Vagina (tissue), 2 donors: ENCODE data around the gene GALC.

Experiments
- POLR2A ChIP-seq, 2 donors: fragments of 450-650 bp; IDR thresholded peaks; one replicate each; pipeline ENCODE4 v1.6.1; 2017; ENCODE audit warnings: antibody characterized with exemption in 2 of 2, mild to moderate bottlenecking in 2 of 2, moderate library complexity in 2 of 2
- TF ChIP-seq, protein P1 (sequence below), 3 experiments: fragments of 450-650 bp in 2 of 3; fragments of 200-600 bp in 1 of 3; sonication (generic) in 1 of 3; IDR thresholded peaks; one replicate each; pipeline ENCODE4 v1.5.1; 2017 to 2019; ENCODE audit warnings: antibody characterized with exemption in 3 of 3, mild to moderate bottlenecking in 2 of 3, moderate library complexity in 2 of 3

DNA sequence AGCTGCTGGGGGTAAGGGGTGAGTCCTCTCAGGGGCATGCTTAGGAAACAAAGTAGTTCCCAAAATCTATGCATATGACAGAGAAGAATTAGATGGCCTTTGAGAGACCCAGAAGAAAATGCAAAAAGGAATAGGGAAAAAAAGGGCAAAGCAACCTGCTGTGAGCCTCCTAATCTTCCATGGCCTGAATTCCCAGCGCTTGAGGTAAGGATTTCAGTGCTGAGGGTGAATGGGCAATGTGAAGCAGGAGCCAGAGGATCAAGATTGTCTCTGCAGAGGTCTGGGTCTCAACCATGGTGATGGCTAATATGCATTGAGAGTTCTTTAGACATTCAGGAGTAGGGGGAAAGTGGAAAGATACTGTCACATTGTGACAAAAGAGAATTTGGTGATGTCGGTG, 43.4 kb upstream of the GALC start:
- TF ChIP-seq, protein P1, sequence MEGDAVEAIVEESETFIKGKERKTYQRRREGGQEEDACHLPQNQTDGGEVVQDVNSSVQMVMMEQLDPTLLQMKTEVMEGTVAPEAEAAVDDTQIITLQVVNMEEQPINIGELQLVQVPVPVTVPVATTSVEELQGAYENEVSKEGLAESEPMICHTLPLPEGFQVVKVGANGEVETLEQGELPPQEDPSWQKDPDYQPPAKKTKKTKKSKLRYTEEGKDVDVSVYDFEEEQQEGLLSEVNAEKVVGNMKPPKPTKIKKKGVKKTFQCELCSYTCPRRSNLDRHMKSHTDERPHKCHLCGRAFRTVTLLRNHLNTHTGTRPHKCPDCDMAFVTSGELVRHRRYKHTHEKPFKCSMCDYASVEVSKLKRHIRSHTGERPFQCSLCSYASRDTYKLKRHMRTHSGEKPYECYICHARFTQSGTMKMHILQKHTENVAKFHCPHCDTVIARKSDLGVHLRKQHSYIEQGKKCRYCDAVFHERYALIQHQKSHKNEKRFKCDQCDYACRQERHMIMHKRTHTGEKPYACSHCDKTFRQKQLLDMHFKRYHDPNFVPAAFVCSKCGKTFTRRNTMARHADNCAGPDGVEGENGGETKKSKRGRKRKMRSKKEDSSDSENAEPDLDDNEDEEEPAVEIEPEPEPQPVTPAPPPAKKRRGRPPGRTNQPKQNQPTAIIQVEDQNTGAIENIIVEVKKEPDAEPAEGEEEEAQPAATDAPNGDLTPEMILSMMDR (IDR thresholded peaks at IDR 0.05), result no peak
- TF ChIP-seq POLR2A (IDR thresholded peaks at IDR 0.05), result no peak
